K562 (cell line): ENCODE data around the gene LMF2. TPM values are rescaled to one million over a fixed set of nuclear protein-coding genes. Genes with fewer than 3 reads are reported as not detected.

Experiments used
- YBX1 ChIP-seq: fragments of 450-650 bp; IDR thresholded peaks from 2 replicates; pipeline ENCODE4 v1.7.1; 2016; ENCODE audit warnings: mild to moderate bottlenecking
- polyA plus RNA-seq, 8 experiments: library from polyadenylated mRNA; depleted of rRNA in 4 of 8; stranded (reverse) in 5 of 8; unstranded in 3 of 8; fragments of >200 nt; fragmentation: Nextera tagmentation in 2 of 8; fragmentation: Illumina TruSeq in 1 of 8; extraction: Ambion mirVana in 2 of 8; extraction: Trizol in 1 of 8; gene quantifications; 2 replicates each; pipeline versions ENCODE4 v1.2.1 to v1.2.3, GENCODE V29; 2011 to 2014; ENCODE audit warnings: inconsistent platforms in 1 of 8, missing spikeins in 1 of 8
- total RNA-seq, 7 experiments: library from RNA; depleted of rRNA in 6 of 7; stranded (reverse); fragments of >200 nt in 6 of 7; fragmentation: Illumina TruSeq in 2 of 7; extraction: Trizol in 2 of 7; gene quantifications; 2 replicates each; pipeline versions ENCODE4 v1.2.1 to v1.2.3, GENCODE V29; 2011 to 2021; ENCODE audit warnings: low replicate concordance in 1 of 7
- TF ChIP-seq, protein P1 (sequence below), 2 experiments: fragments of 450-650 bp; IDR thresholded peaks; 2 replicates each; pipeline ENCODE4 v1.6.1; 2016; ENCODE audit warnings: mild to moderate bottlenecking in 2 of 2, borderline replicate concordance in 1 of 2, low read depth in 1 of 2, moderate library complexity in 1 of 2

LMF2 gene
- total and polyA plus RNA-seq, 9 of the 15 experiments (the other 6 are each of a cell fraction or from before 2014, with no cell fraction given), result 0.08 to 37.1 (median 7.6) TPM

DNA sequence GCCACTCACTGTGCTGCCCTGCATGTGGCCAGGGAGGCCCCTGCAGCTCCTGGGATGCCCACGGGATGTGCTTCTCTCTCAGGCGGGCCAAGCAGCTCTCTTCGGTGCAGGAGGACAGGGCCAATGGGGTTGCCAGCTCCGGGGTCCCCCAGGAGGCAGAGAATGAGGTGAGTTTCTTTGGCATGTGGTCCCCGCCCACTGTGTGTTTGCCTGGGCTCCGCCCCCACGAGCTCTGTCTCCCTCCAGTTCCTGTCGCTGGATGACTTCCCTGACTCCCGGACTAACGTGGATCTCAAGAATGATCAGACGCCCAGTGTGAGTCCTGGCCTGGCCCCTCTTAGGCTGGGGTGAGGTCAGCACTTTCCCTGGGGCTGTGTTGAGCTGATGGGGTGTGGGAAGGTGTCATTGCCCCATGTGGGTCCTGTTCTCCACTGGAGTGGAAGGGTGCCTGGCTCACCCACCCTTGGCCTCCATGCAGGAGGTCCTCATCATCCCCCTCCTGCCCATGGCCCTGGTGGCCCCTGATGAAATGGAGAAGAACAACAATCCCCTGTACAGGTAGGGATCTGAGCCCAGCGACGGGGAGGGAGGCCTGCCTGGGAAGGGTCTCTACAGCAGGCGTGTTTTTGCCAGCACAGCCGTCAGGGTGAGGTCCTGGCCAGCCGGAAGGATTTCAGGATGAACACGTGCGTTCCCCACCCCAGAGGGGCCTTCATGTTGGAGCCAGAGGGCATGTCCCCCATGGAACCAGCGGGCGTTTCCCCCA, 10.2 kb upstream of the LMF2 start (continued):
- TF ChIP-seq, protein P1, sequence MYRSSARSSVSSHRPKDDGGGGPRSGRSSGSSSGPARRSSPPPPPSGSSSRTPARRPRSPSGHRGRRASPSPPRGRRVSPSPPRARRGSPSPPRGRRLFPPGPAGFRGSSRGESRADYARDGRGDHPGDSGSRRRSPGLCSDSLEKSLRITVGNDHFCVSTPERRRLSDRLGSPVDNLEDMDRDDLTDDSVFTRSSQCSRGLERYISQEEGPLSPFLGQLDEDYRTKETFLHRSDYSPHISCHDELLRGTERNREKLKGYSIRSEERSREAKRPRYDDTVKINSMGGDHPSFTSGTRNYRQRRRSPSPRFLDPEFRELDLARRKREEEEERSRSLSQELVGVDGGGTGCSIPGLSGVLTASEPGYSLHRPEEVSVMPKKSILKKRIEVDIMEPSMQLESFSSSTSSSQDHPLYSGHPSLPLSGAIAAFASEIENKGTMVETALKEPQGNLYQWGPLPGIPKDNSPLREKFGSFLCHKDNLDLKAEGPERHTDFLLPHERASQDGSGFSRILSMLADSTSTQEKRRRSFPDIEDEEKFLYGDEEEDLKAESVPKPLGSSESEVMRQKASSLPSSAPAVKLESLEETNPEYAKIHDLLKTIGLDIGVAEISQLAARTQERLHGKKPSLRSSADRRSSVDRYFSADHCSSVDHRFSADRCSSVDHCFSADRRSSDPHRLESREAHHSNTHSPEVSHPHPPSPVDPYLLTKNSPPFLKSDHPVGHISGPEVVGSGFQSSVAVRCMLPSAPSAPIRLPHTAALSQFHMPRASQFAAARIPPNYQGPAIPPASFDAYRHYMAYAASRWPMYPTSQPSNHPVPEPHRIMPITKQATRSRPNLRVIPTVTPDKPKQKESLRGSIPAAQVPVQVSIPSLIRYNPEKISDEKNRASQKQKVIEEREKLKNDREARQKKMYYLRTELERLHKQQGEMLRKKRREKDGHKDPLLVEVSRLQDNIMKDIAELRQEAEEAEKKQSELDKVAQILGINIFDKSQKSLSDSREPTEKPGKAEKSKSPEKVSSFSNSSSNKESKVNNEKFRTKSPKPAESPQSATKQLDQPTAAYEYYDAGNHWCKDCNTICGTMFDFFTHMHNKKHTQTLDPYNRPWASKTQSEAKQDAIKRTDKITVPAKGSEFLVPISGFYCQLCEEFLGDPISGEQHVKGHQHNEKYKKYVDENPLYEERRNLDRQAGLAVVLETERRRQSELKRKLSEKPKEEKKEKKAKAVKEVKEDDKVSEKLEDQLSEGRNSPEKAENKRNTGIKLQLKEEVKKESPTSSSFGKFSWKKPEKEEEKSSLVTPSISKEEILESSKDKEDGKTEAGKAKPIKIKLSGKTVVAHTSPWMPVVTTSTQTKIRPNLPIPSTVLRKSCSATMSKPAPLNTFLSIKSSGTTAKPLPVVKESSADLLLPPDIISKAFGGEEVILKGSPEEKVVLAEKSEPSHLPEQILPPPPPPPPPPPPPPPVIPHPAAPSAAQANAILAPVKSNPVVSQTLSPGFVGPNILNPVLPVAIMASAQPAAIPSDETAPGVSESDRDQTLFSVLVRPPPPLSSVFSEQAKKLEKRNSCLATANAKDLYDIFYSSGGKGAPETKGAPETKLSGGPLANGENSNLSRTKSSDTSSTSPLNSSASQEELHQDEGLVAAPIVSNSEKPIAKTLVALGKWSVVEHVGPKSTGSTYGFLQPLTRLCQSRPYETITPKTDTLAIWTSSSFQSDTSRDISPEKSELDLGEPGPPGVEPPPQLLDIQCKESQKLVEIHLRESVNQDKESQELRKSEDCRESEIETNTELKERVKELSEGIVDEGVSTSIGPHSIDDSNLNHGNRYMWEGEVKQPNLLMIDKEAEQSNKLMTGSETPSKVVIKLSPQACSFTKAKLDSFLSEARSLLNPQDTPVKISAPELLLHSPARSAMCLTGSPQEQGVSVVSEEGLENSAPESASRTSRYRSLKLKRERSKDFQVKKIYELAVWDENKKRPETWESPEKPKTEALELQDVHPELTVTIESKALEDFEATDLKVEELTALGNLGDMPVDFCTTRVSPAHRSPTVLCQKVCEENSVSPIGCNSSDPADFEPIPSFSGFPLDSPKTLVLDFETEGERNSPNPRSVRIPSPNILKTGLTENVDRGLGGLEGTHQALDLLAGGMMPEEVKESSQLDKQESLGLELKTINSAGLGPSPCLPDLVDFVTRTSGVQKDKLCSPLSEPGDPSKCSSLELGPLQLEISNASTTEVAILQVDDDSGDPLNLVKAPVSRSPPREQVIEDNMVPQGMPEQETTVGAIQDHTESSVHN (IDR thresholded peaks at IDR 0.05; ENCODE audit: borderline replicate concordance in 1 of 2, low read depth in 1 of 2), result no peak
- no peak for TF ChIP-seq YBX1
